GM23338 (cell line): ENCODE results near the gene NAT14. TPM values are rescaled to one million over a fixed set of nuclear protein-coding genes. Genes with fewer than 3 reads are reported as not detected.
A peak's percentile ranks its signal among the peaks of the same experiment; 100 is the strongest.

Experiments used
- ATAC-seq: fragments of 200-7000 bp; cut with Tn5 transposase; 3 replicates; pipeline ENCODE4 v1.9.1; 2020
- DNase-seq: peaks from one replicate; pipeline ENCODE4 v3.0.0-alpha.2; 2015; ENCODE audit warnings: low spot score
- H2AFZ ChIP-seq: fragments of 200-600 bp; sonication (generic); 2 replicates; pipeline ENCODE4 v1.8.0; 2016; ENCODE audit warnings: antibody characterized with exemption, mild to moderate bottlenecking, moderate library complexity
- H3F3A ChIP-seq: fragments of 200-600 bp; sonication (generic); replicated peaks from 2 replicates; pipeline ENCODE4 v1.8.0; 2017; ENCODE audit warnings: antibody characterized with exemption, mixed run types, low read depth
- H3K27ac ChIP-seq: fragments of 200-600 bp; sonication (generic); 2 replicates; pipeline ENCODE4 v1.6.1; 2016; ENCODE audit warnings: low read depth
- H3K27me3 ChIP-seq: fragments of 200-600 bp; sonication (generic); 2 replicates; pipeline ENCODE4 v1.8.0; 2016; ENCODE audit warnings: mild to moderate bottlenecking, mixed run types, moderate library complexity; ENCODE audit not compliant: insufficient read depth
- H3K36me3 ChIP-seq: fragments of 200-600 bp; sonication (generic); 2 replicates; pipeline ENCODE4 v1.8.0; 2016; ENCODE audit warnings: mild to moderate bottlenecking; ENCODE audit not compliant: insufficient read depth
- H3K4me1 ChIP-seq: fragments of 200-600 bp; sonication (generic); 2 replicates; pipeline ENCODE4 v1.8.0; 2016; ENCODE audit warnings: mild to moderate bottlenecking, moderate library complexity; ENCODE audit not compliant: insufficient read depth
- H3K4me2 ChIP-seq: fragments of 200-600 bp; sonication (generic); 2 replicates; pipeline ENCODE4 v1.7.1; 2017; ENCODE audit warnings: mixed run types
- H3K4me3 ChIP-seq: fragments of 200-600 bp; sonication (generic); 2 replicates; pipeline ENCODE4 v1.6.1; 2016; ENCODE audit warnings: mixed run types
- H3K79me2 ChIP-seq: fragments of 200-600 bp; sonication (generic); replicated peaks from 2 replicates; pipeline ENCODE4 v1.8.0; 2017; ENCODE audit warnings: mild to moderate bottlenecking; ENCODE audit not compliant: insufficient read depth
- H3K9me2 ChIP-seq: fragments of 200-600 bp; sonication (generic); 2 replicates; pipeline ENCODE4 v1.8.0; 2017; ENCODE audit not compliant: insufficient read depth
- H4K20me1 ChIP-seq: fragments of 200-600 bp; sonication (generic); replicated peaks from 2 replicates; pipeline ENCODE4 v1.8.0; 2017; ENCODE audit warnings: mild to moderate bottlenecking; ENCODE audit not compliant: insufficient read depth
- H3K27ac Mint-ChIP-seq: 2 replicates; pipeline ENCODE4 v1.8.0; 2020; ENCODE audit warnings: inconsistent platforms, mild to moderate bottlenecking, moderate library complexity, mixed read lengths
- H3K27me3 Mint-ChIP-seq: 3 replicates; pipeline ENCODE4 v1.8.0; 2022; ENCODE audit warnings: low read depth, mild to moderate bottlenecking, moderate library complexity, mixed read lengths, inconsistent platforms; ENCODE audit not compliant: insufficient read depth, poor library complexity
- H3K36me3 Mint-ChIP-seq: 3 replicates; pipeline ENCODE4 v1.8.0; 2021; ENCODE audit warnings: low read depth, mild to moderate bottlenecking, inconsistent platforms, moderate library complexity, mixed read lengths
- H3K4me1 Mint-ChIP-seq: 3 replicates; pipeline ENCODE4 v1.8.0; 2020; ENCODE audit warnings: mild to moderate bottlenecking, inconsistent platforms, mixed read lengths
- H3K4me3 Mint-ChIP-seq: 3 replicates; pipeline ENCODE4 v1.8.0; 2021; ENCODE audit warnings: moderate library complexity, mild to moderate bottlenecking, inconsistent platforms, mixed read lengths
- H3K9me3 Mint-ChIP-seq: 3 replicates; pipeline ENCODE4 v1.8.0; 2020; ENCODE audit warnings: moderate library complexity, mild to moderate bottlenecking, inconsistent platforms, mixed read lengths
- CREB1 ChIP-seq: fragments of 250-450 bp; sonication (Bioruptor Pico); IDR thresholded peaks from 2 replicates; pipeline ENCODE4 v1.5.0; 2020; ENCODE audit warnings: low read depth, mild to moderate bottlenecking, moderate library complexity
- EZH2 ChIP-seq: fragments of 200-600 bp; sonication (generic); IDR thresholded peaks from one replicate; pipeline ENCODE4 v1.8.0; 2017; ENCODE audit warnings: antibody characterized with exemption, mild to moderate bottlenecking, low read depth; ENCODE audit not compliant: unreplicated experiment
- polyA plus RNA-seq: library from polyadenylated mRNA; unstranded; fragments of >200 nt; fragmentation: Nextera tagmentation; extraction: Ambion mirVana; gene quantifications from 2 replicates; pipeline ENCODE4 v1.2.1, GENCODE V29; 2016
- total RNA-seq: library from RNA; depleted of rRNA; stranded (reverse); fragments of >200 nt; shearing (Covaris generic); gene quantifications from 2 replicates; pipeline ENCODE4 v1.2.3, GENCODE V29; 2014
- TF ChIP-seq, protein P1 (sequence below), 2 experiments: fragments of 200-600 bp in 1 of 2; sonication (generic) in 1 of 2; conservative IDR thresholded peaks; 2 replicates each; pipeline versions ENCODE4 v1.5.1 to v1.6.1; 2016 to 2017; ENCODE audit warnings: antibody characterized with exemption in 2 of 2, low read depth in 2 of 2, mild to moderate bottlenecking in 2 of 2, moderate library complexity in 1 of 2
- TF ChIP-seq, protein P2 (sequence below): IDR thresholded peaks from one replicate; pipeline ENCODE4 v1.6.1; 2018; ENCODE audit warnings: antibody characterized with exemption; ENCODE audit not compliant: unreplicated experiment

NAT14 gene
- total and polyA plus RNA-seq, 2 experiments from 2014 or later: 27.8 to 39.6 TPM

DNA sequence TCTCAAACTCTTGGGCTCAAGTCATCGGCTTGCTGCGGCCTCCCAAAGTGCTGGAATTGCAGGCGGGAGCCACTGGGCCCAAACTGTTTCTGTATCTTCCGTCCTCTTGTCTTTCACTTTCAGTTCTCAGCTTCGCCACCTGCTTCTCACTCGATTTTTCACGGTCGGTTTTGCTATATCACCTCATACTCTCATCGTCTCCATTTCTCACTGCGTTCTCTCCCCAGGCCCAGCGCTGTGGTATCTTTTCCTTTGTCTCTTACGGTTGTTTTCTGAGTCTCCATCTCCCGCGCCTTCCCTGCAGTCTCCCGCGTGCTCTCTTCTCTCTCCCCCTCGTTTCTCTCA is 18.1 kb downstream of the NAT14 start:
- H3K4me1 Mint-ChIP-seq: no peaks in the 10 kb centered on the region
- H3K36me3 Mint-ChIP-seq: peaks cover 15% of the 10 kb centered on the region
- no peak for DNase-seq
- Histone ChIP-seq H3K27me3 (peaks cover 32% of the 10 kb centered on the region), H2AFZ (peak overlapping the region; percentile 96; the same call in 1 of the 2 replicates), H4K20me1 (no peaks in the 10 kb centered on the region), H3K79me2 (no peaks in the 10 kb centered on the region), H3K4me3 (no peak overlapping the region), H3K4me1 (no peaks in the 10 kb centered on the region), H3F3A (no peaks in the 10 kb centered on the region), H3K9me2 (no peaks in the 10 kb centered on the region), H3K4me2 (no peak overlapping the region), H3K36me3 (no peaks in the 10 kb centered on the region), H3K27ac (no peak overlapping the region)
- TF ChIP-seq, protein P1, sequence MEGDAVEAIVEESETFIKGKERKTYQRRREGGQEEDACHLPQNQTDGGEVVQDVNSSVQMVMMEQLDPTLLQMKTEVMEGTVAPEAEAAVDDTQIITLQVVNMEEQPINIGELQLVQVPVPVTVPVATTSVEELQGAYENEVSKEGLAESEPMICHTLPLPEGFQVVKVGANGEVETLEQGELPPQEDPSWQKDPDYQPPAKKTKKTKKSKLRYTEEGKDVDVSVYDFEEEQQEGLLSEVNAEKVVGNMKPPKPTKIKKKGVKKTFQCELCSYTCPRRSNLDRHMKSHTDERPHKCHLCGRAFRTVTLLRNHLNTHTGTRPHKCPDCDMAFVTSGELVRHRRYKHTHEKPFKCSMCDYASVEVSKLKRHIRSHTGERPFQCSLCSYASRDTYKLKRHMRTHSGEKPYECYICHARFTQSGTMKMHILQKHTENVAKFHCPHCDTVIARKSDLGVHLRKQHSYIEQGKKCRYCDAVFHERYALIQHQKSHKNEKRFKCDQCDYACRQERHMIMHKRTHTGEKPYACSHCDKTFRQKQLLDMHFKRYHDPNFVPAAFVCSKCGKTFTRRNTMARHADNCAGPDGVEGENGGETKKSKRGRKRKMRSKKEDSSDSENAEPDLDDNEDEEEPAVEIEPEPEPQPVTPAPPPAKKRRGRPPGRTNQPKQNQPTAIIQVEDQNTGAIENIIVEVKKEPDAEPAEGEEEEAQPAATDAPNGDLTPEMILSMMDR (conservative IDR thresholded peaks at IDR 0.05; ENCODE audit: low read depth in 2 of 2): no peak
- TF ChIP-seq, protein P2, sequence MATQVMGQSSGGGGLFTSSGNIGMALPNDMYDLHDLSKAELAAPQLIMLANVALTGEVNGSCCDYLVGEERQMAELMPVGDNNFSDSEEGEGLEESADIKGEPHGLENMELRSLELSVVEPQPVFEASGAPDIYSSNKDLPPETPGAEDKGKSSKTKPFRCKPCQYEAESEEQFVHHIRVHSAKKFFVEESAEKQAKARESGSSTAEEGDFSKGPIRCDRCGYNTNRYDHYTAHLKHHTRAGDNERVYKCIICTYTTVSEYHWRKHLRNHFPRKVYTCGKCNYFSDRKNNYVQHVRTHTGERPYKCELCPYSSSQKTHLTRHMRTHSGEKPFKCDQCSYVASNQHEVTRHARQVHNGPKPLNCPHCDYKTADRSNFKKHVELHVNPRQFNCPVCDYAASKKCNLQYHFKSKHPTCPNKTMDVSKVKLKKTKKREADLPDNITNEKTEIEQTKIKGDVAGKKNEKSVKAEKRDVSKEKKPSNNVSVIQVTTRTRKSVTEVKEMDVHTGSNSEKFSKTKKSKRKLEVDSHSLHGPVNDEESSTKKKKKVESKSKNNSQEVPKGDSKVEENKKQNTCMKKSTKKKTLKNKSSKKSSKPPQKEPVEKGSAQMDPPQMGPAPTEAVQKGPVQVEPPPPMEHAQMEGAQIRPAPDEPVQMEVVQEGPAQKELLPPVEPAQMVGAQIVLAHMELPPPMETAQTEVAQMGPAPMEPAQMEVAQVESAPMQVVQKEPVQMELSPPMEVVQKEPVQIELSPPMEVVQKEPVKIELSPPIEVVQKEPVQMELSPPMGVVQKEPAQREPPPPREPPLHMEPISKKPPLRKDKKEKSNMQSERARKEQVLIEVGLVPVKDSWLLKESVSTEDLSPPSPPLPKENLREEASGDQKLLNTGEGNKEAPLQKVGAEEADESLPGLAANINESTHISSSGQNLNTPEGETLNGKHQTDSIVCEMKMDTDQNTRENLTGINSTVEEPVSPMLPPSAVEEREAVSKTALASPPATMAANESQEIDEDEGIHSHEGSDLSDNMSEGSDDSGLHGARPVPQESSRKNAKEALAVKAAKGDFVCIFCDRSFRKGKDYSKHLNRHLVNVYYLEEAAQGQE: no peak
- no peak overlapping the region; the same call in 2 of the 3 replicates for H3K4me3 Mint-ChIP-seq
- H3K27ac Mint-ChIP-seq: no peak overlapping the region
- peaks cover 41% of the 10 kb centered on the region for H3K27me3 Mint-ChIP-seq
- ATAC-seq: no peak
- H3K9me3 Mint-ChIP-seq: peaks cover 21% of the 10 kb centered on the region

DNA sequence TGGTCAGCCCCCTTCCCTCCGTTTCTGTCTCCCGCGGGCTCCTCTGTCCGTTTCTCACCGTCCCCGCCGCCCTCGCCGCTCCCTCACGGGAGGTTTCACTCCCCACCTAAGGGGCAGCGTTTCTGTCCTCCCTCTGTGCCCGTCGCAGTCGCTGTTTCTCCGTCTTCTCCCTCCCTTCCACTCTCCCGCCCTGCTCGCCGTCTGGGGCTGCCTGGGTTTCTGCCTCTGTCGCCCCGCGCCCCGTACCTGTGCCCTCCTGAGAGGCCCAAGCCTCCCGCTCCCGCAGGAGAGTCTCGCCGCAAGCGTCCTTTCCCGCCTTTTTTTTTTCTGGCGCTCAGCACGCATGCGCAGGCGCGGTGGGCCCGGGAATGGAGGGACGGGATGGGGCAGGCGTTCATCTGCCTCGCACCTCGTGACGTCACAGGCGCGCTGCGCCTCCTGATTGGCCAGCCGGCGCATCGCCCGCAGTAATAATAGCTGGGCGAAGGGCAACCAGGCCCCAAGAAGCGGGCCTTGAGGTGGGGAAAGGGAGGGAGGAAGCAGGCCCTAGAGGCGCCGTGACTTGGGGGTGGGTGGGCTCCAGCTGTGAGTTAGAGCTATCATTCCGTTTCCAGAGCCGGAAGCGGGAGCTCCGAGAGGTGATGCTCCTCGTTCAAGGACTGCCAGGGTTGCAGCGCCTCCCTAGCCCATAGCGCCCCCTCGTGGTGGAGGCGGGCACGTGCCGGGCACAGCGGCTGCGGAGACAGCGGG is 18.7 kb downstream of the NAT14 start:
- H3K27me3 ChIP-seq: peaks cover 32% of the 10 kb centered on the region
- H3K4me2 ChIP-seq: peak overlapping the region; percentile 37; the same call in 1 of the 2 replicates
- H4K20me1 ChIP-seq: no peaks in the 10 kb centered on the region
- Mint-ChIP-seq H3K4me3 (peak overlapping the region; percentile 39), H3K4me1 (no peaks in the 10 kb centered on the region), H3K27me3 (peaks cover 41% of the 10 kb centered on the region), H3K9me3 (peaks cover 21% of the 10 kb centered on the region), H3K27ac (no peak overlapping the region), H3K36me3 (peaks cover 15% of the 10 kb centered on the region)
- H3K27ac ChIP-seq: no peak overlapping the region
- no peaks in the 10 kb centered on the region for H3K79me2 ChIP-seq
- DNase-seq: peak; percentile 95
- no peak for TF ChIP-seq EZH2
- TF ChIP-seq, protein P1 (conservative IDR thresholded peaks at IDR 0.05; ENCODE audit: low read depth in 2 of 2): peak; percentile 89 to 99
- TF ChIP-seq CREB1: peak; percentile 99
- H3K9me2 ChIP-seq: no peaks in the 10 kb centered on the region
- H3K36me3 ChIP-seq: no peaks in the 10 kb centered on the region
- peak overlapping the region; percentile 24; the same call in 1 of the 2 replicates for H3K4me3 ChIP-seq
- peak; percentile 97 for ATAC-seq
- no peaks in the 10 kb centered on the region for H3K4me1 ChIP-seq
- H2AFZ ChIP-seq: peak overlapping the region; percentile 96; the same call in 1 of the 2 replicates
- H3F3A ChIP-seq: no peaks in the 10 kb centered on the region
